HG03196 (cell line): ENCODE measurements around the gene CERS2.

Experiments
- ATAC-seq: cut with Tn5 transposase; IDR thresholded peaks from one replicate; pipeline ENCODE4 v1.9.1; 2021; ENCODE audit not compliant: unreplicated experiment

The CERS2 gene

GRCh38 chr1:150974580-150975478 lies at the start of gene CERS2:
Gene CERS2, minus strand, starts transcription at chr1:150974835. Its CDS starts 5,745 bp downstream, at chr1:150969090.
- peak; percentile 42 for ATAC-seq

- no peak for ATAC-seq
Measured at GRCh38 chr1:151013518-151013917, 38.9 kb upstream of the CERS2 start.

- no peak for ATAC-seq
Measured at GRCh38 chr1:151012684-151013471, 38.2 kb upstream of the CERS2 start.

- no peak for ATAC-seq
Measured at GRCh38 chr1:151011154-151011850, 36.7 kb upstream of the CERS2 start.

- no peak for ATAC-seq
Measured at GRCh38 chr1:151010346-151010726, 35.7 kb upstream of the CERS2 start.

- no peak for ATAC-seq
Measured at GRCh38 chr1:151009674-151010345, 35.2 kb upstream of the CERS2 start.

- ATAC-seq = no peak
Measured at GRCh38 chr1:151009206-151009587, 34.6 kb upstream of the CERS2 start.

- ATAC-seq = peak; percentile 74
Measured at GRCh38 chr1:151008244-151009205, 33.9 kb upstream of the CERS2 start, which contains the start of gene PRUNE1. Gene PRUNE1, plus strand, starts transcription at chr1:151008449. Its CDS starts 184 bp downstream, at chr1:151008633.

GRCh38 chr1:151007853-151008243 lies 33.2 kb upstream of the CERS2 start:
- ATAC-seq = no peak

- peak; percentile 40 for ATAC-seq
Measured at GRCh38 chr1:151006327-151007052, 31.9 kb upstream of the CERS2 start, which contains the start of gene MINDY1. Gene MINDY1, minus strand, starts transcription at chr1:151006902. Its CDS starts 4,285 bp downstream, at chr1:151002617.

GRCh38 chr1:151005729-151006319 lies 31.2 kb upstream of the CERS2 start:
- ATAC-seq = no peak

GRCh38 chr1:151003180-151003579 lies 28.5 kb upstream of the CERS2 start:
- no peak for ATAC-seq

GRCh38 chr1:151002611-151003010 lies 28.0 kb upstream of the CERS2 start:
- no peak for ATAC-seq

GRCh38 chr1:151002051-151002450 lies 27.4 kb upstream of the CERS2 start:
- ATAC-seq = no peak

- ATAC-seq = no peak
Measured at GRCh38 chr1:151001602-151002001, 27.0 kb upstream of the CERS2 start.

GRCh38 chr1:151000408-151000807 lies 25.8 kb upstream of the CERS2 start:
- ATAC-seq = no peak

- no peak for ATAC-seq
Measured at GRCh38 chr1:150999926-151000325, 25.3 kb upstream of the CERS2 start.

GRCh38 chr1:150999051-150999674 lies 24.5 kb upstream of the CERS2 start:
- ATAC-seq = no peak
